ENCODE data around the gene PROX2.

PROX2 gene

GRCh38 chr14:74902941-74903705, 27.2 kb upstream of the PROX2 start:
- H3K4me3 ChIP-seq (replicated peaks; ENCODE audit: insufficient read depth, low read length): no peak overlapping the region
- no peaks in the 10 kb centered on the region for H3K27me3 ChIP-seq (ENCODE audit: insufficient read depth, poor library complexity, severe bottlenecking)
- no peak overlapping the region for H3K27ac ChIP-seq (replicated peaks)
- no peak for TF ChIP-seq SPI1 (IDR thresholded peaks at IDR 0.05; ENCODE audit: borderline replicate concordance, low read depth)
- TF ChIP-seq GABPA (IDR thresholded peaks at IDR 0.05; ENCODE audit: low read depth): no peak
- TF ChIP-seq POLR2AphosphoS5 (IDR thresholded peaks at IDR 0.05; ENCODE audit: low read depth): no peak
- TF ChIP-seq CTCF (IDR thresholded peaks at IDR 0.05; ENCODE audit: insufficient read depth, low read length): no peak
- no peak for TF ChIP-seq REST (IDR thresholded peaks at IDR 0.05; ENCODE audit: insufficient replicate concordance, low read depth)
- no peak for DNase-seq (ENCODE audit: low read depth in 1 of 2, low spot score in 1 of 2)

GRCh38 chr14:74898694-74899093, 22.7 kb upstream of the PROX2 start:
- Histone ChIP-seq H3K4me3 (replicated peaks; ENCODE audit: insufficient read depth, low read length) (no peak overlapping the region), H3K27me3 (ENCODE audit: insufficient read depth, poor library complexity, severe bottlenecking) (no peaks in the 10 kb centered on the region), H3K27ac (replicated peaks) (no peak overlapping the region)
- no peak for DNase-seq (ENCODE audit: low read depth in 1 of 2, low spot score in 1 of 2)
- TF ChIP-seq GABPA (IDR thresholded peaks at IDR 0.05; ENCODE audit: low read depth): no peak
- TF ChIP-seq REST (IDR thresholded peaks at IDR 0.05; ENCODE audit: insufficient replicate concordance, low read depth): no peak
- no peak for TF ChIP-seq CTCF (IDR thresholded peaks at IDR 0.05; ENCODE audit: insufficient read depth, low read length)
- TF ChIP-seq SPI1 (IDR thresholded peaks at IDR 0.05; ENCODE audit: borderline replicate concordance, low read depth): no peak
- no peak for TF ChIP-seq POLR2AphosphoS5 (IDR thresholded peaks at IDR 0.05; ENCODE audit: low read depth)

GRCh38 chr14:74898083-74898482, 22.1 kb upstream of the PROX2 start:
- no peak for DNase-seq (ENCODE audit: low read depth in 1 of 2, low spot score in 1 of 2)
- TF ChIP-seq REST (IDR thresholded peaks at IDR 0.05; ENCODE audit: insufficient replicate concordance, low read depth): no peak
- no peak for TF ChIP-seq SPI1 (IDR thresholded peaks at IDR 0.05; ENCODE audit: borderline replicate concordance, low read depth)
- TF ChIP-seq POLR2AphosphoS5 (IDR thresholded peaks at IDR 0.05; ENCODE audit: low read depth): no peak
- no peak for TF ChIP-seq CTCF (IDR thresholded peaks at IDR 0.05; ENCODE audit: insufficient read depth, low read length)
- TF ChIP-seq GABPA (IDR thresholded peaks at IDR 0.05; ENCODE audit: low read depth): no peak
- Histone ChIP-seq H3K27me3 (ENCODE audit: insufficient read depth, poor library complexity, severe bottlenecking) (no peaks in the 10 kb centered on the region), H3K27ac (replicated peaks) (no peak overlapping the region), H3K4me3 (replicated peaks; ENCODE audit: insufficient read depth, low read length) (no peak overlapping the region)

Measured in HL-60 (cell line).